Chondrocyte (in vitro differentiated cells): Measurements from ENCODE around the gene RPAP2. TPM values are rescaled to one million over a fixed set of nuclear protein-coding genes. Genes with fewer than 3 reads are reported as not detected.

Source experiments
- DNase-seq: peaks from one replicate; pipeline ENCODE4 v3.0.0; 2021; ENCODE audit warnings: mixed read lengths, low spot score
- H3K27ac Mint-ChIP-seq: one replicate; pipeline ENCODE4 v1.8.0; 2021; ENCODE audit warnings: mild to moderate bottlenecking, moderate library complexity, mixed read lengths; ENCODE audit not compliant: unreplicated experiment
- H3K27me3 Mint-ChIP-seq: 2 replicates; pipeline ENCODE4 v1.8.0; 2021; ENCODE audit warnings: low read depth, mixed read lengths
- H3K36me3 Mint-ChIP-seq: 2 replicates; pipeline ENCODE4 v1.8.0; 2021; ENCODE audit warnings: low read depth, mixed read lengths
- H3K4me1 Mint-ChIP-seq: 2 replicates; pipeline ENCODE4 v1.8.0; 2021; ENCODE audit warnings: low read depth, mild to moderate bottlenecking, mixed read lengths
- H3K4me3 Mint-ChIP-seq: one replicate; pipeline ENCODE4 v1.8.0; 2021; ENCODE audit warnings: mild to moderate bottlenecking, moderate library complexity, mixed read lengths; ENCODE audit not compliant: unreplicated experiment
- H3K9me3 Mint-ChIP-seq: 2 replicates; pipeline ENCODE4 v1.8.0; 2021; ENCODE audit warnings: low read depth, mixed read lengths
- CTCF ChIP-seq: fragments of 200-600 bp; sonication (generic); IDR thresholded peaks from 2 replicates; pipeline ENCODE4 v1.5.0; 2021; ENCODE audit warnings: antibody characterized with exemption, mild to moderate bottlenecking, moderate library complexity
- total RNA-seq: library from RNA; stranded (reverse); gene quantifications from 3 replicates; pipeline ENCODE4 v1.2.1, GENCODE V29; 2021

RPAP2 gene
- total RNA-seq, 1 donor from 2014 or later = 25.3 TPM

- Mint-ChIP-seq H3K9me3 (peaks cover 32% of the 10 kb centered on the region), H3K4me3 (no peak overlapping the region), H3K27ac (no peak overlapping the region), H3K27me3 (no peaks in the 10 kb centered on the region), H3K4me1 (no peaks in the 10 kb centered on the region), H3K36me3 (peaks cover 11% of the 10 kb centered on the region)
- TF ChIP-seq CTCF = no peak
- no peak for DNase-seq
Observed at GRCh38 chr1:92399076-92399475, 100.2 kb downstream of the RPAP2 start.

GRCh38 chr1:92404661-92405060 lies 105.8 kb downstream of the RPAP2 start:
- Mint-ChIP-seq H3K27me3 (no peaks in the 10 kb centered on the region), H3K9me3 (peaks cover 23% of the 10 kb centered on the region), H3K36me3 (peaks cover 7% of the 10 kb centered on the region), H3K4me1 (no peaks in the 10 kb centered on the region), H3K27ac (no peak overlapping the region), H3K4me3 (no peak overlapping the region)
- TF ChIP-seq CTCF = no peak
- DNase-seq = no peak

- no peak for TF ChIP-seq CTCF
- Mint-ChIP-seq H3K27ac (no peak overlapping the region), H3K4me3 (no peak overlapping the region), H3K4me1 (no peaks in the 10 kb centered on the region), H3K36me3 (peaks cover 3% of the 10 kb centered on the region), H3K27me3 (no peaks in the 10 kb centered on the region), H3K9me3 (peaks cover 4% of the 10 kb centered on the region)
- no peak for DNase-seq
Observed at GRCh38 chr1:92408825-92409224, 110.0 kb downstream of the RPAP2 start.

GRCh38 chr1:92409946-92410549 lies 111.2 kb downstream of the RPAP2 start:
- TF ChIP-seq CTCF = no peak
- no peaks in the 10 kb centered on the region for H3K4me1 Mint-ChIP-seq
- peaks cover 3% of the 10 kb centered on the region for H3K9me3 Mint-ChIP-seq
- no peak overlapping the region for H3K27ac Mint-ChIP-seq
- H3K4me3 Mint-ChIP-seq = no peak overlapping the region
- H3K36me3 Mint-ChIP-seq = no peaks in the 10 kb centered on the region
- no peaks in the 10 kb centered on the region for H3K27me3 Mint-ChIP-seq
- DNase-seq = no peak

GRCh38 chr1:92410706-92411105 lies 111.8 kb downstream of the RPAP2 start:
- H3K9me3 Mint-ChIP-seq = peaks cover 3% of the 10 kb centered on the region
- H3K27me3 Mint-ChIP-seq = no peaks in the 10 kb centered on the region
- no peaks in the 10 kb centered on the region for H3K4me1 Mint-ChIP-seq
- no peaks in the 10 kb centered on the region for H3K36me3 Mint-ChIP-seq
- TF ChIP-seq CTCF = no peak
- H3K4me3 Mint-ChIP-seq = no peak overlapping the region
- no peak overlapping the region for H3K27ac Mint-ChIP-seq
- no peak for DNase-seq
